Hepatocyte (in vitro differentiated cells): ENCODE results near the gene PDE3B.

Experiments
- EZH2 ChIP-seq: fragments of 200-600 bp; sonication (generic); IDR thresholded peaks from 2 replicates; pipeline ENCODE4 v1.6.1; 2016; ENCODE audit warnings: antibody characterized with exemption, mild to moderate bottlenecking, borderline replicate concordance
- TF ChIP-seq, protein P1 (sequence below): fragments of 200-600 bp; sonication (generic); IDR thresholded peaks from 2 replicates; pipeline ENCODE4 v1.5.1; 2016; ENCODE audit warnings: antibody characterized with exemption, mild to moderate bottlenecking; ENCODE audit not compliant: poor library complexity

- TF ChIP-seq, protein P1, sequence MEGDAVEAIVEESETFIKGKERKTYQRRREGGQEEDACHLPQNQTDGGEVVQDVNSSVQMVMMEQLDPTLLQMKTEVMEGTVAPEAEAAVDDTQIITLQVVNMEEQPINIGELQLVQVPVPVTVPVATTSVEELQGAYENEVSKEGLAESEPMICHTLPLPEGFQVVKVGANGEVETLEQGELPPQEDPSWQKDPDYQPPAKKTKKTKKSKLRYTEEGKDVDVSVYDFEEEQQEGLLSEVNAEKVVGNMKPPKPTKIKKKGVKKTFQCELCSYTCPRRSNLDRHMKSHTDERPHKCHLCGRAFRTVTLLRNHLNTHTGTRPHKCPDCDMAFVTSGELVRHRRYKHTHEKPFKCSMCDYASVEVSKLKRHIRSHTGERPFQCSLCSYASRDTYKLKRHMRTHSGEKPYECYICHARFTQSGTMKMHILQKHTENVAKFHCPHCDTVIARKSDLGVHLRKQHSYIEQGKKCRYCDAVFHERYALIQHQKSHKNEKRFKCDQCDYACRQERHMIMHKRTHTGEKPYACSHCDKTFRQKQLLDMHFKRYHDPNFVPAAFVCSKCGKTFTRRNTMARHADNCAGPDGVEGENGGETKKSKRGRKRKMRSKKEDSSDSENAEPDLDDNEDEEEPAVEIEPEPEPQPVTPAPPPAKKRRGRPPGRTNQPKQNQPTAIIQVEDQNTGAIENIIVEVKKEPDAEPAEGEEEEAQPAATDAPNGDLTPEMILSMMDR = no peak
- no peak for TF ChIP-seq EZH2
Observed at GRCh38 chr11:14891143-14892035, 247.8 kb downstream of the PDE3B start.
